ENCODE measurements around the gene STING1. TPM values are rescaled to one million over a fixed set of nuclear protein-coding genes. Genes with fewer than 3 reads are reported as not detected.

Gene STING1
- total and polyA plus RNA-seq, 2 donors from 2014 or later, result 29.8 to 109 TPM

- Histone ChIP-seq H3K4me1 (ENCODE audit: control insufficient read depth in 2 of 3, insufficient read depth in 2 of 3, low read depth in 1 of 3, low read length in 3 of 3) (peaks cover 0 to 11% (median 8%) of the 10 kb centered on the region in 3 donors), H3K36me3 (ENCODE audit: control insufficient read depth in 2 of 3, insufficient read depth in 3 of 3, low read length in 3 of 3) (no peaks in the 10 kb centered on the region), H3K9me3 (ENCODE audit: control insufficient read depth in 2 of 3, insufficient read depth in 1 of 3, low read length in 3 of 3) (no peaks in the 10 kb centered on the region), H3K27me3 (ENCODE audit: control insufficient read depth, insufficient read depth, low read length) (no peaks in the 10 kb centered on the region), H3K27ac (ENCODE audit: low read depth in 2 of 2, low read length in 2 of 2) (peak within 1 kb of the TSS; percentile 94 to 99), H3K4me3 (ENCODE audit: low read length in 3 of 3) (peak within 1 kb of the TSS; percentile 93 to 98 (median 95)), H3K9ac (ENCODE audit: low read length in 3 of 3) (peak within 1 kb of the TSS; percentile 66 to 96 (median 94))
- DNase-seq (peak; percentile 95 to 97 (median 96)), FAIRE-seq (no peak)
- intact Hi-C loops (cut with DNase I), result no loop called here
- no peak for TF ChIP-seq CTCF (IDR thresholded peaks at IDR 0.05; ENCODE audit: borderline replicate concordance, extremely low read depth, insufficient read depth)
Measured at GRCh38 chr5:139439013-139439903, 43.3 kb downstream of the STING1 start, which contains the start of gene DNAJC18. DNAJC18 (minus strand) TSS chr5:139439525; CDS start chr5:139439445, 80 bp downstream.

GRCh38 chr5:139438707-139439012, 43.9 kb downstream of the STING1 start:
- DNase-seq (no peak), FAIRE-seq (no peak)
- Histone ChIP-seq H3K9ac (ENCODE audit: low read length in 3 of 3) (peak overlapping the region in 2 of 3 donors; percentile 55 to 66), H3K27me3 (ENCODE audit: control insufficient read depth, insufficient read depth, low read length) (no peaks in the 10 kb centered on the region), H3K36me3 (ENCODE audit: control insufficient read depth in 2 of 3, insufficient read depth in 3 of 3, low read length in 3 of 3) (no peaks in the 10 kb centered on the region), H3K9me3 (ENCODE audit: control insufficient read depth in 2 of 3, insufficient read depth in 1 of 3, low read length in 3 of 3) (no peaks in the 10 kb centered on the region), H3K4me1 (ENCODE audit: control insufficient read depth in 2 of 3, insufficient read depth in 2 of 3, low read depth in 1 of 3, low read length in 3 of 3) (peaks cover 0 to 11% (median 8%) of the 10 kb centered on the region in 3 donors), H3K4me3 (ENCODE audit: low read length in 3 of 3) (peak overlapping the region; percentile 82 to 95 (median 93)), H3K27ac (ENCODE audit: low read depth in 2 of 2, low read length in 2 of 2) (peak overlapping the region in 1 of 2 donors; percentile 99)
- intact Hi-C loops (cut with DNase I), result no loop called here
- TF ChIP-seq CTCF (IDR thresholded peaks at IDR 0.05; ENCODE audit: borderline replicate concordance, extremely low read depth, insufficient read depth), result no peak

- Histone ChIP-seq H3K27me3 (ENCODE audit: control insufficient read depth, insufficient read depth, low read length) (no peaks in the 10 kb centered on the region), H3K4me3 (ENCODE audit: low read length in 3 of 3) (no peak overlapping the region), H3K9ac (ENCODE audit: low read length in 3 of 3) (no peak overlapping the region), H3K36me3 (ENCODE audit: control insufficient read depth in 2 of 3, insufficient read depth in 3 of 3, low read length in 3 of 3) (no peaks in the 10 kb centered on the region), H3K9me3 (ENCODE audit: control insufficient read depth in 2 of 3, insufficient read depth in 1 of 3, low read length in 3 of 3) (no peaks in the 10 kb centered on the region), H3K27ac (ENCODE audit: low read depth in 2 of 2, low read length in 2 of 2) (no peak overlapping the region), H3K4me1 (ENCODE audit: control insufficient read depth in 2 of 3, insufficient read depth in 2 of 3, low read depth in 1 of 3, low read length in 3 of 3) (peaks cover 0 to 11% (median 8%) of the 10 kb centered on the region in 3 donors)
- no peak for FAIRE-seq
- DNase-seq, result no peak
- intact Hi-C loops (cut with DNase I), result no loop called here
- TF ChIP-seq CTCF (IDR thresholded peaks at IDR 0.05; ENCODE audit: borderline replicate concordance, extremely low read depth, insufficient read depth), result no peak
Measured at GRCh38 chr5:139435676-139436075, 46.9 kb downstream of the STING1 start.
